HepG2 (cell line): ENCODE measurements around the gene DHX8. TPM values are rescaled to one million over a fixed set of nuclear protein-coding genes. Genes with fewer than 3 reads are reported as not detected.

ENCODE experiments used
- CCDC6 ChIP-seq: sonication (generic); formaldehyde crosslinking; IDR thresholded peaks from 2 replicates; pipeline ENCODE4 v1.8.1; 2022; ENCODE audit warnings: mild to moderate bottlenecking, missing genetic modification reagents, moderate library complexity
- KAT2B ChIP-seq: fragments of 150-350 bp; IDR thresholded peaks from 2 replicates; pipeline ENCODE4 v1.6.1; 2014; ENCODE audit warnings: low read depth, low read length, borderline replicate concordance
- KDM2A ChIP-seq: sonication (generic); formaldehyde crosslinking; IDR thresholded peaks from 2 replicates; pipeline ENCODE4 v1.4.0; 2020; ENCODE audit warnings: low read depth, missing genetic modification reagents, borderline replicate concordance
- MAFG ChIP-seq: sonication (generic); formaldehyde crosslinking; IDR thresholded peaks from 2 replicates; pipeline ENCODE4 v1.5.1; 2020; ENCODE audit warnings: mild to moderate bottlenecking, missing genetic modification reagents
- MLX ChIP-seq: IDR thresholded peaks from 2 replicates; pipeline ENCODE4 v1.6.1; 2016
- MTA3 ChIP-seq: sonication (generic); formaldehyde crosslinking; IDR thresholded peaks from 2 replicates; pipeline ENCODE4 v1.4.0; 2020; ENCODE audit warnings: missing genetic modification reagents
- RARG ChIP-seq: sonication (generic); formaldehyde crosslinking; IDR thresholded peaks from 2 replicates; pipeline ENCODE4 v1.4.0; 2020; ENCODE audit warnings: low read depth, mild to moderate bottlenecking, missing genetic modification reagents
- REST ChIP-seq, 2 experiments: IDR thresholded peaks; 2 replicates each; pipeline ENCODE4 v1.6.1; 2011 to 2012; ENCODE audit warnings: low read length in 2 of 2, borderline replicate concordance in 1 of 2, low read depth in 1 of 2, mild to moderate bottlenecking in 1 of 2, moderate library complexity in 1 of 2
- SIX1 ChIP-seq: sonication (generic); formaldehyde crosslinking; IDR thresholded peaks from 2 replicates; pipeline ENCODE4 v1.4.0; 2020; ENCODE audit warnings: missing genetic modification reagents, borderline replicate concordance
- SP5 ChIP-seq: IDR thresholded peaks from 2 replicates; pipeline ENCODE4 v1.6.1; 2016; ENCODE audit warnings: low read depth, borderline replicate concordance
- TAF1 ChIP-seq: sonication (generic); formaldehyde crosslinking; IDR thresholded peaks from 2 replicates; pipeline ENCODE4 v1.4.0; 2020; ENCODE audit warnings: missing genetic modification reagents
- ZFP36L1 ChIP-seq: sonication (generic); formaldehyde crosslinking; IDR thresholded peaks from 2 replicates; pipeline ENCODE4 v1.8.0; 2022; ENCODE audit warnings: mild to moderate bottlenecking, missing genetic modification reagents, moderate library complexity
- ZFP62 ChIP-seq: sonication (generic); formaldehyde crosslinking; IDR thresholded peaks from 2 replicates; pipeline ENCODE4 v1.4.0; 2020; ENCODE audit warnings: missing genetic modification reagents
- ZMYM2 ChIP-seq: sonication (generic); formaldehyde crosslinking; IDR thresholded peaks from 2 replicates; pipeline ENCODE4 v1.8.0; 2022; ENCODE audit warnings: mild to moderate bottlenecking, missing genetic modification reagents
- ZNF3 ChIP-seq: IDR thresholded peaks from 2 replicates; pipeline ENCODE4 v1.7.0; 2017; ENCODE audit warnings: inconsistent platforms
- ZNF629 ChIP-seq: sonication (generic); formaldehyde crosslinking; conservative IDR thresholded peaks from 2 replicates; pipeline ENCODE4 v1.5.0; 2020; ENCODE audit warnings: missing genetic modification reagents
- ZNF75D ChIP-seq: sonication (generic); formaldehyde crosslinking; IDR thresholded peaks from 2 replicates; pipeline ENCODE4 v1.8.1; 2023; ENCODE audit warnings: missing genetic modification reagents, mild to moderate bottlenecking, borderline replicate concordance
- ZNF800 ChIP-seq: sonication (generic); formaldehyde crosslinking; IDR thresholded peaks from 2 replicates; pipeline ENCODE4 v1.4.0; 2020; ENCODE audit warnings: missing genetic modification reagents
- ZSCAN29 ChIP-seq: sonication (generic); formaldehyde crosslinking; conservative IDR thresholded peaks from 2 replicates; pipeline ENCODE4 v1.4.0; 2020; ENCODE audit warnings: mild to moderate bottlenecking, missing genetic modification reagents
- polyA plus RNA-seq, 8 experiments: library from polyadenylated mRNA; depleted of rRNA in 3 of 8; stranded (reverse) in 7 of 8; unstranded in 1 of 8; fragments of >200 nt; fragmentation: Illumina TruSeq in 4 of 8; extraction: Trizol in 4 of 8; gene quantifications; 2 replicates each; pipeline versions ENCODE4 v1.2.1 to v1.2.3, GENCODE V29; 2011 to 2016; ENCODE audit warnings: low read depth in 4 of 8, missing spikeins in 1 of 8, mixed read lengths in 1 of 8; ENCODE audit not compliant: insufficient read depth in 1 of 8
- total RNA-seq, 5 experiments: library from RNA; depleted of rRNA; stranded (reverse); fragments of >200 nt; fragmentation: Illumina TruSeq; extraction: Trizol; gene quantifications; 2 replicates each; pipeline ENCODE4 v1.2.3, GENCODE V29; 2016; ENCODE audit warnings: low read depth in 1 of 5
- TF ChIP-seq, protein P1 (sequence below): sonication (generic); formaldehyde crosslinking; IDR thresholded peaks from 2 replicates; pipeline ENCODE4 v1.8.0; 2022; ENCODE audit warnings: missing genetic modification reagents, mild to moderate bottlenecking, moderate library complexity, borderline replicate concordance
- TF ChIP-seq, protein P2 (sequence below): sonication (generic); formaldehyde crosslinking; conservative IDR thresholded peaks from 2 replicates; pipeline ENCODE4 v1.4.0; 2020; ENCODE audit warnings: missing genetic modification reagents

DHX8 gene
- total and polyA plus RNA-seq, 2 of the 13 experiments (the other 11 are each of a cell fraction or from before 2014, with no cell fraction given): 24.8 to 48.9 TPM

DNA sequence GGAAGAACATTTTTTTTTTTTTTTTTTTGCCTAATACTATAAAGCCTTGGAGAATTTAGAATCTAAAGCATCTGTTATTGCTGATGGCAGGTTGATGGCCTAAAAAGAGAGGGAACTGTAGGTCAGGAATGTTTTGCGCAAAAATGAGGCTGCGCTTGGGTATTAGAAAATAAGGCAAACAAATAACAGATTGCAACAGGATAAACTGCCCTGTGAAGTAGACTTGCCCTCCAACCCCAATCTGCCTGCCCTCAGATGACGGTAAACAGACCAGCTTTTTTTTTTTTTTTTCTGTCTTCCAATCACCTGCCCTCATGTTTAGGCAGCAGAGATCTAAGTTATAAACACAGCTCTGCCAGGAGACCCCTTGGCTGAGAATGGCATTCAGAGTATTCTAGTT lies 3.8 kb upstream of the DHX8 start (continued):
- peak; percentile 85 for TF ChIP-seq SP5
- TF ChIP-seq MAFG (CRISPR knock-in tag): no peak
- peak in 1 of 2 experiments; percentile 61; a peak in 2 of 4 replicates for TF ChIP-seq REST (IDR thresholded peaks at IDR 0.05; ENCODE audit: borderline replicate concordance in 1 of 2, low read depth in 1 of 2, low read length in 2 of 2)
- TF ChIP-seq ZNF800 (CRISPR knock-in tag): peak; percentile 72; the same call in 1 of the 2 replicates
- no peak for TF ChIP-seq ZNF75D (CRISPR knock-in tag)
- peak; percentile 58; the same call in 1 of the 2 replicates for TF ChIP-seq MLX (CRISPR knock-in tag)
- no peak for TF ChIP-seq ZNF3 (CRISPR knock-in tag)
- no peak for TF ChIP-seq KDM2A
- TF ChIP-seq TAF1 (CRISPR knock-in tag): 0 out of 2 replicates have a peak, but pooled peaks have one; percentile 15
- TF ChIP-seq MTA3 (CRISPR knock-in tag): no peak
- 0 out of 2 replicates have a peak, but pooled peaks have one; percentile 24 for TF ChIP-seq ZNF629 (CRISPR knock-in tag)
- TF ChIP-seq ZMYM2 (CRISPR knock-in tag): no peak
- no peak; the same call in 1 of the 2 replicates for TF ChIP-seq ZFP36L1
- no peak for TF ChIP-seq ZFP62 (CRISPR knock-in tag)
- TF ChIP-seq RARG (CRISPR knock-in tag): no peak
- TF ChIP-seq KAT2B: no peak
- TF ChIP-seq SIX1 (CRISPR knock-in tag): peak; percentile 79; the same call in 1 of the 2 replicates
- TF ChIP-seq, protein P1, sequence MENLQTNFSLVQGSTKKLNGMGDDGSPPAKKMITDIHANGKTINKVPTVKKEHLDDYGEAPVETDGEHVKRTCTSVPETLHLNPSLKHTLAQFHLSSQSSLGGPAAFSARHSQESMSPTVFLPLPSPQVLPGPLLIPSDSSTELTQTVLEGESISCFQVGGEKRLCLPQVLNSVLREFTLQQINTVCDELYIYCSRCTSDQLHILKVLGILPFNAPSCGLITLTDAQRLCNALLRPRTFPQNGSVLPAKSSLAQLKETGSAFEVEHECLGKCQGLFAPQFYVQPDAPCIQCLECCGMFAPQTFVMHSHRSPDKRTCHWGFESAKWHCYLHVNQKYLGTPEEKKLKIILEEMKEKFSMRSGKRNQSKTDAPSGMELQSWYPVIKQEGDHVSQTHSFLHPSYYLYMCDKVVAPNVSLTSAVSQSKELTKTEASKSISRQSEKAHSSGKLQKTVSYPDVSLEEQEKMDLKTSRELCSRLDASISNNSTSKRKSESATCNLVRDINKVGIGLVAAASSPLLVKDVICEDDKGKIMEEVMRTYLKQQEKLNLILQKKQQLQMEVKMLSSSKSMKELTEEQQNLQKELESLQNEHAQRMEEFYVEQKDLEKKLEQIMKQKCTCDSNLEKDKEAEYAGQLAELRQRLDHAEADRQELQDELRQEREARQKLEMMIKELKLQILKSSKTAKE: peak; percentile 74; the same call in 1 of the 2 replicates
- TF ChIP-seq CCDC6 (CRISPR knock-in tag): peak; percentile 16; the same call in 1 of the 2 replicates
- TF ChIP-seq, protein P2, sequence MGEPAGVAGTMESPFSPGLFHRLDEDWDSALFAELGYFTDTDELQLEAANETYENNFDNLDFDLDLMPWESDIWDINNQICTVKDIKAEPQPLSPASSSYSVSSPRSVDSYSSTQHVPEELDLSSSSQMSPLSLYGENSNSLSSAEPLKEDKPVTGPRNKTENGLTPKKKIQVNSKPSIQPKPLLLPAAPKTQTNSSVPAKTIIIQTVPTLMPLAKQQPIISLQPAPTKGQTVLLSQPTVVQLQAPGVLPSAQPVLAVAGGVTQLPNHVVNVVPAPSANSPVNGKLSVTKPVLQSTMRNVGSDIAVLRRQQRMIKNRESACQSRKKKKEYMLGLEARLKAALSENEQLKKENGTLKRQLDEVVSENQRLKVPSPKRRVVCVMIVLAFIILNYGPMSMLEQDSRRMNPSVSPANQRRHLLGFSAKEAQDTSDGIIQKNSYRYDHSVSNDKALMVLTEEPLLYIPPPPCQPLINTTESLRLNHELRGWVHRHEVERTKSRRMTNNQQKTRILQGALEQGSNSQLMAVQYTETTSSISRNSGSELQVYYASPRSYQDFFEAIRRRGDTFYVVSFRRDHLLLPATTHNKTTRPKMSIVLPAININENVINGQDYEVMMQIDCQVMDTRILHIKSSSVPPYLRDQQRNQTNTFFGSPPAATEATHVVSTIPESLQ (CRISPR knock-in tag): no peak
- no peak for TF ChIP-seq ZSCAN29
